Prostate gland (tissue), 2 donors: ENCODE data around the gene PTPRC. TPM values are rescaled to one million over a fixed set of nuclear protein-coding genes. Genes with fewer than 3 reads are reported as not detected.

Source experiments
- DNase-seq: peaks from one replicate; pipeline ENCODE4 v3.0.0-alpha.2; 2019; ENCODE audit warnings: low spot score
- H3K27ac ChIP-seq, 2 donors: fragments of 200-600 bp; sonication (generic); 2 replicates each; pipeline ENCODE4 v1.5.1; 2017 to 2019
- H3K27me3 ChIP-seq: fragments of 200-600 bp; sonication (generic); replicated peaks from 2 replicates; pipeline ENCODE4 v1.5.1; 2019; ENCODE audit not compliant: insufficient read depth
- H3K36me3 ChIP-seq, 2 donors: fragments of 200-600 bp; sonication (generic); 1 replicate in 1 of 2; 2 replicates in 1 of 2; pipeline versions ENCODE4 v1.5.1 to v1.8.1; 2017 to 2019
- H3K4me1 ChIP-seq: fragments of 200-600 bp; sonication (generic); replicated peaks from 2 replicates; pipeline ENCODE4 v1.5.1; 2019
- H3K4me3 ChIP-seq, 2 donors: fragments of 200-600 bp; sonication (generic); 2 replicates each; pipeline ENCODE4 v1.5.1; 2017 to 2019
- H3K9me3 ChIP-seq: fragments of 200-600 bp; sonication (generic); 2 replicates; pipeline ENCODE4 v1.5.1; 2017
- POLR2A ChIP-seq: fragments of 450-650 bp; IDR thresholded peaks from one replicate; pipeline ENCODE4 v1.6.1; 2016; ENCODE audit warnings: antibody characterized with exemption, mild to moderate bottlenecking
- POLR2AphosphoS5 ChIP-seq: sonication (generic); formaldehyde crosslinking; IDR thresholded peaks from one replicate; pipeline ENCODE4 v1.6.1; 2017; ENCODE audit warnings: antibody characterized with exemption
- whole genome bisulfite sequencing: methylation state at CpG from one replicate; pipeline ENCODE4 v1.1.5; 2018; 5-methylcytosine and 5-hydroxymethylcytosine counted together
- intact Hi-C: fragments of 100-400 bp; cut with DNase I; formaldehyde crosslinking; loops from one replicate; pipeline ENCODE4 v1.14.2; 2022
- total RNA-seq, 2 donors: library from RNA; depleted of rRNA; stranded (reverse); fragments of >200 nt; gene quantifications; one replicate each; pipeline ENCODE4 v1.1.0, GENCODE V29; 2016
- TF ChIP-seq, protein P1 (sequence below), 4 experiments: fragments of 200-600 bp in 2 of 4; fragments of 450-650 bp in 2 of 4; sonication (generic) in 2 of 4; IDR thresholded peaks; 1 replicate in 3 of 4; 2 replicates in 1 of 4; pipeline ENCODE4 v1.5.1; 2016 to 2019; ENCODE audit warnings: antibody characterized with exemption in 4 of 4, mild to moderate bottlenecking in 2 of 4, moderate library complexity in 2 of 4

The PTPRC gene
- total RNA-seq, 2 donors from 2014 or later: 8.9 to 9.5 TPM

DNA sequence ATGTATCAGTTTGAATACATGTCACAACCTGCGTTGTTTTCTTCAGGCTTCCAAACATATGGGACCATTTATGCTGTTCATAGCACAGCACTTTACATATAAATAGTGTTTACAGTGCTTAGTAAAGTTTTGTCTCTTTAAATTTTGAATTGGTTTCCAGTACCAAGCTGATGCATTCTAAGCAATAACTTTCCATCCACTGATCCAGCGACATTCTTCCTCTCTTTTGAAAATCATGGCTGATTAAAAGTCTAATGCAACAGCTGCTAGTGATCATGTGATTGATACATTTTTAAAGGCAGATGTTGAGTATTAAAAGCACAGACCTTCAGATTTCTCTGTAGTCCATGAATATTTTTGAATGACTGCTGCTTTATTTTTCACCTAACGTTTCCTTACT is 154.9 kb downstream of the PTPRC start:
- no peak for DNase-seq
- Histone ChIP-seq H3K27ac (no peak overlapping the region), H3K9me3 (no peaks in the 10 kb centered on the region), H3K4me3 (no peak overlapping the region), H3K36me3 (no peaks in the 10 kb centered on the region), H3K27me3 (no peaks in the 10 kb centered on the region), H3K4me1 (no peaks in the 10 kb centered on the region)
- 85% methylated on average over 3 of the region's 3 CpGs for WGBS
- TF ChIP-seq, protein P1, sequence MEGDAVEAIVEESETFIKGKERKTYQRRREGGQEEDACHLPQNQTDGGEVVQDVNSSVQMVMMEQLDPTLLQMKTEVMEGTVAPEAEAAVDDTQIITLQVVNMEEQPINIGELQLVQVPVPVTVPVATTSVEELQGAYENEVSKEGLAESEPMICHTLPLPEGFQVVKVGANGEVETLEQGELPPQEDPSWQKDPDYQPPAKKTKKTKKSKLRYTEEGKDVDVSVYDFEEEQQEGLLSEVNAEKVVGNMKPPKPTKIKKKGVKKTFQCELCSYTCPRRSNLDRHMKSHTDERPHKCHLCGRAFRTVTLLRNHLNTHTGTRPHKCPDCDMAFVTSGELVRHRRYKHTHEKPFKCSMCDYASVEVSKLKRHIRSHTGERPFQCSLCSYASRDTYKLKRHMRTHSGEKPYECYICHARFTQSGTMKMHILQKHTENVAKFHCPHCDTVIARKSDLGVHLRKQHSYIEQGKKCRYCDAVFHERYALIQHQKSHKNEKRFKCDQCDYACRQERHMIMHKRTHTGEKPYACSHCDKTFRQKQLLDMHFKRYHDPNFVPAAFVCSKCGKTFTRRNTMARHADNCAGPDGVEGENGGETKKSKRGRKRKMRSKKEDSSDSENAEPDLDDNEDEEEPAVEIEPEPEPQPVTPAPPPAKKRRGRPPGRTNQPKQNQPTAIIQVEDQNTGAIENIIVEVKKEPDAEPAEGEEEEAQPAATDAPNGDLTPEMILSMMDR (IDR thresholded peaks at IDR 0.05): no peak
- TF ChIP-seq POLR2A (no peak), POLR2AphosphoS5 (no peak)
- intact Hi-C loops: no loop called here

DNA sequence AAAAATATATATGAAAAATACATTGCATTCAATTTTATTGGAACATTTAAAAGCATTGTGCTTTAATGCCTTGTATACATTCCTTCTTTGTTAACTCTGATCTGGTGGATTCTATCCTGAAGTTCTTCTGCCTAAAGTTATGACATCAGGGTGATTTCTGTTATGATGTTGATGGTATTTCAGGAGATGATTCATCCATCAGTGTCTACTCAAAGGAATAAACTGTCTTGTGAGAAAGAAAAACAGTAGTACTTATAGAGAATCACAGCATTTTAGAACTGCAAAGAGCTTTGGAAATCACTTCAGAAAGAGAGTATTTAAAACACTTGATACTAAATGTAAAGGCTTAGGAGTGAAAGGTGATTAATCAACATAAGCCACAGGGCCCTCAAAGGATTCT is 155.7 kb downstream of the PTPRC start:
- TF ChIP-seq, protein P1 (IDR thresholded peaks at IDR 0.05): no peak
- TF ChIP-seq POLR2A: no peak
- TF ChIP-seq POLR2AphosphoS5: no peak
- DNase-seq: no peak
- Histone ChIP-seq H3K9me3 (no peaks in the 10 kb centered on the region), H3K27me3 (no peaks in the 10 kb centered on the region), H3K4me1 (no peaks in the 10 kb centered on the region), H3K36me3 (no peaks in the 10 kb centered on the region), H3K4me3 (no peak overlapping the region), H3K27ac (no peak overlapping the region)
- intact Hi-C loops: no loop called here

DNA sequence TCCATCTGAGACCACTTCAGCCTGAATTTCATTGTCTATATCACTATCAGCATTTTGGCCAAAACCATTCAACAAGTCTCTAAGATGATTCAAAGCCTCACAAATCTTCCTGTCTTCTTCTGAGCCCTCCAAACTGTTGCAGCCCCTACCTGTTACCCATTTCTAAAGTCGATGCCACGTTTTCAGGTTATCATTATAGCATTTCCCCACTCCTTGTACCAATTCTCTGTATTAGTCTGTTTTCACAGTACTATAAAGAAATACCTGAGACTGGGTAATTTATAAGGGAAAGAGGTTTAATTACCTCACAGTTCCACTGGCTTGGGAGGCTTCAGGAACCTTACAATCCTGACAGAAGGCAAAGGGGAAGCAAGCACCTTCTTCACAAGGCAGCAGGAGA is 158.8 kb downstream of the PTPRC start:
- Histone ChIP-seq H3K4me1 (no peaks in the 10 kb centered on the region), H3K36me3 (no peaks in the 10 kb centered on the region), H3K27ac (no peak overlapping the region), H3K9me3 (no peaks in the 10 kb centered on the region), H3K27me3 (no peaks in the 10 kb centered on the region), H3K4me3 (no peak overlapping the region)
- WGBS: 93% methylated on average over 2 of the region's 2 CpGs
- no peak for TF ChIP-seq POLR2AphosphoS5
- TF ChIP-seq POLR2A: no peak
- DNase-seq: no peak
- intact Hi-C loops: no loop called here

DNA sequence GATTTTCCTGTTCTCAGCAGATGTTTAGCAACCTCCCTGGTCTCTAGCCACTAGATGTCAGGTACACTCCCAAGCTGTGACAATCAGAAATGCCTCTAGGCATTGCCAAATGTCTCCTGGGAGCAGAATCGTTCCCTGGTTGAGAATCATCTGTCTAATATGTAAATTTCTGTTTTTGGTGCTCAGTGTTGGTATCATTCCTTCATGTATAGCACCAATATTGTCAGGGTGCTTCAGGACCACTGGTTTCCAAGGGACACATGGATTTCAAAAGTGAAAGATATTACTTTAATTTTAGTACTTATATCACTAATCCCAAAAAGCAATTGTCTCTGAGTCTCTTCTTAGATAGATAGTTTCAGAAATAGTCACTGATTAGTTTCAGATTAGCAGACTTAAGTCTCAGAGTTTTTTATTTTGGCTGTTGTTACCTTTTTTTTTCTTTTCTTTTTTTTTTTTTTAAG is 160.1 kb downstream of the PTPRC start:
- no peaks in the 10 kb centered on the region for H3K36me3 ChIP-seq
- no peak overlapping the region for H3K4me3 ChIP-seq
- no peaks in the 10 kb centered on the region for H3K27me3 ChIP-seq
- intact Hi-C loops: no loop called here
- H3K27ac ChIP-seq: no peak overlapping the region
- WGBS: 21% methylated on average over 1 of the region's 1 CpG
- no peaks in the 10 kb centered on the region for H3K9me3 ChIP-seq
- DNase-seq: no peak
- TF ChIP-seq POLR2A: no peak
- no peak for TF ChIP-seq POLR2AphosphoS5
- TF ChIP-seq, protein P1 (IDR thresholded peaks at IDR 0.05): no peak
- H3K4me1 ChIP-seq: no peaks in the 10 kb centered on the region

DNA sequence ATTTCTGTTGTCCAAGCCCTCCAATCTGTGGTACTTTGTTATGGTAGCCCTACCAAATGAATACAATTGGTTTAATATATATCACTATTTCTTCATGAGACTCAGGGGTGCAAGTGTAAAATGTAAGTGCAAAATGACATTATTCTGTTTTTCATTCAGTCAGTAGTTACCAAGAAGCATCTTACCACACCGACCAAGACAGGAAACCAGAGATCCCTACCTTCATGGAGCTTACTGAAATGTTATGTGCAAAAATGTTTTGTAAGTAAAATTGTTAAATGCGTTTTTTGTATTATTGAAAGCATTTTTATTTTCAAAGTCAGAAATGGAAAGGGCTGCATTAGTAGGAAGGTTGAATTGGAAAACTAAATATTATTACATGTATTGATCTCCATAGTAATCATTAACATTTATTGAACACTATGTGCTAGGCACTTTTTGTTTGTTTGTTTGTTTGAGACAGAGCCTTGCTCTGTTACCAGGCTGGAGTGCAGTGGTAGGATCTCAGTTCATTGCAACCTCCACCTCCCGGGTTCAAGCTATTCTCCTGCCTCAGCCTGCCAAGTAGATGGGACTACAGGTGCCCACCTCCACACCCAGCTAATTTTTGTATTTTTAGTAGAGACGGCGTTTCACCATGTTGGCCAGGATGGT is 166.8 kb downstream of the PTPRC start:
- intact Hi-C loops: no loop called here
- Histone ChIP-seq H3K4me1 (no peaks in the 10 kb centered on the region), H3K4me3 (no peak overlapping the region), H3K9me3 (no peaks in the 10 kb centered on the region), H3K36me3 (no peaks in the 10 kb centered on the region), H3K27ac (no peak overlapping the region), H3K27me3 (no peaks in the 10 kb centered on the region)
- DNase-seq: no peak
- WGBS: 94% methylated on average over 5 of the region's 5 CpGs
- TF ChIP-seq POLR2AphosphoS5: no peak
- no peak for TF ChIP-seq POLR2A
- TF ChIP-seq, protein P1 (IDR thresholded peaks at IDR 0.05): no peak
